ENCODE results near the gene SORBS1.

- TF ChIP-seq POLR2AphosphoS5 (IDR thresholded peaks at IDR 0.05) (no peak), CTCF (IDR thresholded peaks at IDR 0.05) (no peak)
These were observed 1.3 kb downstream of the SORBS1 start for GRCh38 chr10:95559896-95560277.
